Endothelial cell of umbilical vein (primary cell): Measurements from ENCODE around the gene RPL7L1. TPM values are rescaled to one million over a fixed set of nuclear protein-coding genes. Genes with fewer than 3 reads are reported as not detected.

ENCODE experiments used
- BruUV-seq: library from RNA; stranded (reverse); fragments of 400-500 nt; replicated peaks from 2 replicates; lab custom pipeline; 2021; lab: Mats Ljungman, UMichigan
- CTCF ChIA-PET: fragments of 300-600, 350-600 bp; sonication (Branson Sonifier 250); formaldehyde crosslinking; loops from one replicate; lab custom pipeline; 2021; ENCODE audit warnings: antibody characterized with exemption, inconsistent platforms; lab: Charles Lee
- POLR2A ChIA-PET: fragments of 300-600, 350-600 bp; sonication (Branson Sonifier 250); formaldehyde crosslinking; loops from one replicate; lab custom pipeline; 2021; ENCODE audit warnings: antibody characterized with exemption, inconsistent platforms; lab: Charles Lee
- DNase-seq: peaks from one replicate; pipeline ENCODE4 v3.0.0-alpha.2; 2011; ENCODE audit warnings: low read depth, low spot score
- FAIRE-seq: peaks from 2 replicates; lab custom pipeline; 2011; peaks lifted over from hg19 to GRCh38; lab: Jason Lieb, UNC
- H2AFZ ChIP-seq: 2 replicates; pipeline ENCODE4 v1.6.0; 2012; ENCODE audit warnings: low read depth, low read length, control low read depth, inconsistent platforms
- H3K27ac ChIP-seq: 2 replicates; pipeline ENCODE4 v1.5.1; 2011; ENCODE audit warnings: low read depth, mild to moderate bottlenecking, control low read depth, low read length, moderate library complexity; ENCODE audit not compliant: insufficient read depth
- H3K27me3 ChIP-seq, 2 experiments: 2 replicates each; pipeline versions ENCODE4 v1.6.0 to v1.6.1; 2011; ENCODE audit warnings: low read length in 2 of 2, mixed read lengths in 1 of 2; ENCODE audit not compliant: control insufficient read depth in 2 of 2, insufficient read depth in 2 of 2
- H3K36me3 ChIP-seq, 2 experiments: 2 replicates in 1 of 2; 3 replicates in 1 of 2; pipeline ENCODE4 v1.5.1; 2011; ENCODE audit warnings: low read length in 2 of 2, mild to moderate bottlenecking in 1 of 2, moderate library complexity in 1 of 2; ENCODE audit not compliant: control insufficient read depth in 2 of 2, insufficient read depth in 2 of 2; ENCODE audit errors: extremely low read depth in 1 of 2
- H3K4me1 ChIP-seq: 3 replicates; pipeline ENCODE4 v1.5.1; 2011; ENCODE audit warnings: mild to moderate bottlenecking, low read length; ENCODE audit not compliant: control insufficient read depth, insufficient read depth; ENCODE audit errors: extremely low read depth
- H3K4me2 ChIP-seq: 2 replicates; pipeline ENCODE4 v1.6.1; 2011; ENCODE audit warnings: low read length, control low read depth, mixed read lengths; ENCODE audit not compliant: insufficient read depth
- H3K4me3 ChIP-seq, 3 experiments: fragments of 200-600 bp in 1 of 3; sonication (generic), shearing (Covaris generic) in 1 of 3; replicated peaks in 1 of 3; 2 replicates each; pipeline ENCODE4 v1.5.1; 2011 to 2016; ENCODE audit warnings: control low read depth in 3 of 3, low read length in 3 of 3, mild to moderate bottlenecking in 2 of 3, inconsistent platforms in 1 of 3, low read depth in 1 of 3, moderate library complexity in 1 of 3; ENCODE audit not compliant: insufficient read depth in 1 of 3
- H3K79me2 ChIP-seq: 2 replicates; pipeline ENCODE4 v1.6.0; 2012; ENCODE audit warnings: low read length, inconsistent platforms; ENCODE audit not compliant: control insufficient read depth, insufficient read depth
- H3K9ac ChIP-seq: replicated peaks from 2 replicates; pipeline ENCODE3; 2011; ENCODE audit warnings: low read length, control low read depth; ENCODE audit not compliant: insufficient read depth; ENCODE audit errors: extremely low read depth
- H3K9me1 ChIP-seq: replicated peaks from 3 replicates; pipeline ENCODE4 v1.6.0; 2011; ENCODE audit warnings: mild to moderate bottlenecking, low read length; ENCODE audit not compliant: control insufficient read depth, insufficient read depth; ENCODE audit errors: extremely low read depth
- H3K9me3 ChIP-seq: replicated peaks from 2 replicates; pipeline ENCODE4 v1.5.1; 2012; ENCODE audit warnings: low read length, inconsistent platforms; ENCODE audit not compliant: control insufficient read depth, insufficient read depth
- H4K20me1 ChIP-seq: replicated peaks from 2 replicates; pipeline ENCODE3; 2011; ENCODE audit warnings: mild to moderate bottlenecking, low read length; ENCODE audit not compliant: control insufficient read depth, insufficient read depth; ENCODE audit errors: extremely low read depth
- CTCF ChIP-seq, 2 donors: IDR thresholded peaks; 1 replicate in 1 of 2; 2 replicates in 1 of 2; pipeline ENCODE4 v1.5.1; 2011; ENCODE audit warnings: low read length in 2 of 2, mild to moderate bottlenecking in 2 of 2, moderate library complexity in 2 of 2, control low read depth in 1 of 2, inconsistent platforms in 1 of 2, low read depth in 1 of 2; ENCODE audit not compliant: insufficient read depth in 1 of 2; ENCODE audit errors: extremely low read depth in 1 of 2
- EZH2 ChIP-seq: IDR thresholded peaks from 2 replicates; pipeline ENCODE4 v1.6.1; 2012; ENCODE audit warnings: borderline replicate concordance, low read depth, mild to moderate bottlenecking, moderate library complexity, low read length, inconsistent platforms; ENCODE audit not compliant: severe bottlenecking
- FOS ChIP-seq: IDR thresholded peaks from 2 replicates; pipeline ENCODE4 v1.6.1; 2011; ENCODE audit warnings: mild to moderate bottlenecking, low read length, moderate library complexity, borderline replicate concordance; ENCODE audit not compliant: insufficient read depth
- GATA2 ChIP-seq: IDR thresholded peaks from 2 replicates; pipeline ENCODE4 v1.7.0; 2011; ENCODE audit warnings: low read depth, mild to moderate bottlenecking, moderate library complexity, mixed read lengths, low read length; ENCODE audit not compliant: insufficient read length, insufficient read depth
- JUN ChIP-seq: IDR thresholded peaks from 2 replicates; pipeline ENCODE4 v1.6.1; 2011; ENCODE audit warnings: borderline replicate concordance, low read depth; ENCODE audit not compliant: insufficient read length, insufficient read depth
- MAX ChIP-seq: IDR thresholded peaks from 2 replicates; pipeline ENCODE4 v1.6.1; 2011; ENCODE audit not compliant: insufficient read depth, insufficient read length
- MYC ChIP-seq: IDR thresholded peaks from one replicate; pipeline ENCODE4 v1.6.1; 2011; ENCODE audit warnings: mild to moderate bottlenecking, low read depth, low read length
- POLR2A ChIP-seq: IDR thresholded peaks from 2 replicates; pipeline ENCODE4 v1.6.1; 2012; ENCODE audit warnings: low read depth, mild to moderate bottlenecking, control low read depth, low read length
- POLR2AphosphoS5 ChIP-seq: IDR thresholded peaks from 2 replicates; pipeline ENCODE4 v1.6.1; 2012; ENCODE audit warnings: low read depth, mild to moderate bottlenecking, control low read depth, low read length, moderate library complexity; ENCODE audit not compliant: insufficient read depth
- dilution Hi-C: fragments of 300-500 bp; cut with MboI; formaldehyde crosslinking; loops from one replicate; pipeline ENCODE4 v1.15.0; 2019; ENCODE audit warnings: low sequenced_read_pairs; ENCODE audit not compliant: extremely low pct_ligation_motif_present
- intact Hi-C: fragments of 100-400 bp; cut with micrococcal nuclease; formaldehyde crosslinking; loops from one replicate; pipeline ENCODE4 v1.10.0; 2022
- polyA plus RNA-seq, 4 experiments: library from polyadenylated mRNA; depleted of rRNA in 3 of 4; stranded (reverse) in 3 of 4; unstranded in 1 of 4; fragments of >200 nt; gene quantifications; 2 replicates each; pipeline versions ENCODE4 v1.2.1 to v1.2.3, GENCODE V29; 2011 to 2012; ENCODE audit warnings: missing spikeins in 1 of 4
- total RNA-seq: library from RNA; stranded (reverse); gene quantifications from 2 replicates; pipeline ENCODE4 v1.2.3, GENCODE V29; 2021

The RPL7L1 gene
- total and polyA plus RNA-seq, 2 donors (not counting 3 experiments of a cell fraction or from before 2014, with no cell fraction given), result 36.9 to 103 TPM

GRCh38 chr6:42846505-42846904 lies 32.9 kb upstream of the RPL7L1 start:
- no TSS peak for BruUV-seq
- dilution Hi-C loops, result no loop called here
- Histone ChIP-seq H3K36me3 (peaks cover 0 to 2% of the 10 kb centered on the region in 2 experiments), H3K4me2 (no peak overlapping the region), H3K4me3 (no peak overlapping the region), H4K20me1 (no peaks in the 10 kb centered on the region), H3K9me3 (no peaks in the 10 kb centered on the region), H3K9ac (no peak overlapping the region), H3K79me2 (no peaks in the 10 kb centered on the region), H2AFZ (no peak overlapping the region), H3K9me1 (no peaks in the 10 kb centered on the region), H3K27ac (no peak overlapping the region), H3K4me1 (no peaks in the 10 kb centered on the region), H3K27me3 (no peaks in the 10 kb centered on the region)
- CTCF ChIA-PET, result no interaction called here
- POLR2A ChIA-PET, result no interaction called here
- intact Hi-C loops, result no loop called here
- TF ChIP-seq FOS (no peak), MAX (no peak), EZH2 (no peak), JUN (no peak), GATA2 (no peak), CTCF (IDR thresholded peaks at IDR 0.05; ENCODE audit: extremely low read depth in 1 of 2, insufficient read depth in 1 of 2, low read depth in 1 of 2, low read length in 2 of 2) (no peak), POLR2A (no peak), POLR2AphosphoS5 (no peak), MYC (no peak)
- no peak for FAIRE-seq
- DNase-seq, result no peak
